ENCODE measurements around the gene APLP2.

DNA sequence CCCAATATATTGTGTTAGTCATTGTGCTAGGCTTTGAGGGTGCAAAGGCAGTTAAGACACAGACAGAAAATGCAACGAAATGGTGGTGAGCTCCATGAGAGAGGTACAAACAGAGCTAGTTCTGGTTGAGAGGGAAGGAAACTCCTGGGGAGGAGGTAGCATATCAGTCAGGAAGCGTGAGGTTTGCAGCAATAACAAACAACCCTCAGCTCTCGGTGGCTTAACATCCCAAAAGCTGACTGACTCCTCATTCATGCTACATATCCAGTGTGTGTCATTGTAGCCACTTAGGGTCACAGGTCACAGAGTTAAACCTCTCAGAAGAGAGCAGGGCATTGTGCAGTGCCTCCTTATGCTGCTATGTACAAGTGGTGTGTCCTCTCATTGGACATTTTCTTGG, 88.1 kb downstream of the APLP2 start:
- TF ChIP-seq, protein P1, sequence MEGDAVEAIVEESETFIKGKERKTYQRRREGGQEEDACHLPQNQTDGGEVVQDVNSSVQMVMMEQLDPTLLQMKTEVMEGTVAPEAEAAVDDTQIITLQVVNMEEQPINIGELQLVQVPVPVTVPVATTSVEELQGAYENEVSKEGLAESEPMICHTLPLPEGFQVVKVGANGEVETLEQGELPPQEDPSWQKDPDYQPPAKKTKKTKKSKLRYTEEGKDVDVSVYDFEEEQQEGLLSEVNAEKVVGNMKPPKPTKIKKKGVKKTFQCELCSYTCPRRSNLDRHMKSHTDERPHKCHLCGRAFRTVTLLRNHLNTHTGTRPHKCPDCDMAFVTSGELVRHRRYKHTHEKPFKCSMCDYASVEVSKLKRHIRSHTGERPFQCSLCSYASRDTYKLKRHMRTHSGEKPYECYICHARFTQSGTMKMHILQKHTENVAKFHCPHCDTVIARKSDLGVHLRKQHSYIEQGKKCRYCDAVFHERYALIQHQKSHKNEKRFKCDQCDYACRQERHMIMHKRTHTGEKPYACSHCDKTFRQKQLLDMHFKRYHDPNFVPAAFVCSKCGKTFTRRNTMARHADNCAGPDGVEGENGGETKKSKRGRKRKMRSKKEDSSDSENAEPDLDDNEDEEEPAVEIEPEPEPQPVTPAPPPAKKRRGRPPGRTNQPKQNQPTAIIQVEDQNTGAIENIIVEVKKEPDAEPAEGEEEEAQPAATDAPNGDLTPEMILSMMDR (conservative IDR thresholded peaks at IDR 0.05), result no peak
- TF ChIP-seq EZH2 (IDR thresholded peaks at IDR 0.05; ENCODE audit: low read depth), result no peak

Measured in PC-9 (cell line).